T-helper 2 cell treated with Interferon-gamma antibody and Interleukin-4, amounts not matched to agents 5 μg/mL and 100 μg/mL, for 36 hours (primary cell): ENCODE results near the gene MYBBP1A.
A peak's percentile ranks its signal among the peaks of the same experiment; 100 is the strongest.
"Not testable (repeated sequence)": the region's sequence is repeated elsewhere in the genome, so short reads cannot be mapped to it uniquely, and the experiment has no call there.

Experiments used
- DNase-seq: peaks from one replicate; pipeline ENCODE4 v3.0.0; 2021; ENCODE audit warnings: low spot score
- H3K27ac Mint-ChIP-seq: one replicate; pipeline ENCODE4 v1.8.0; 2021; ENCODE audit warnings: mild to moderate bottlenecking, mixed read lengths
- H3K27me3 Mint-ChIP-seq: one replicate; pipeline ENCODE4 v1.8.0; 2021; ENCODE audit warnings: low read depth, mixed read lengths
- H3K36me3 Mint-ChIP-seq: one replicate; pipeline ENCODE4 v1.8.0; 2021; ENCODE audit warnings: low read depth, mixed read lengths
- H3K4me1 Mint-ChIP-seq: one replicate; pipeline ENCODE4 v1.8.0; 2021; ENCODE audit warnings: low read depth, mixed read lengths
- H3K4me3 Mint-ChIP-seq: one replicate; pipeline ENCODE4 v1.8.0; 2022; ENCODE audit warnings: mild to moderate bottlenecking, moderate library complexity, mixed read lengths
- H3K9me3 Mint-ChIP-seq: one replicate; pipeline ENCODE4 v1.8.0; 2021; ENCODE audit warnings: mixed read lengths

The MYBBP1A gene

GRCh38 chr17:4594931-4595684 is 39.9 kb upstream of the MYBBP1A start:
- DNase-seq, result peak; percentile 25
- Mint-ChIP-seq H3K27me3 (peaks cover 6% of the 10 kb centered on the region), H3K36me3 (no peaks in the 10 kb centered on the region), H3K9me3 (no peaks in the 10 kb centered on the region), H3K4me1 (peaks cover 2% of the 10 kb centered on the region), H3K27ac (no peak overlapping the region), H3K4me3 (no peak overlapping the region)

GRCh38 chr17:4594406-4594805 is 39.2 kb upstream of the MYBBP1A start:
- H3K36me3 Mint-ChIP-seq, result no peaks in the 10 kb centered on the region
- no peak overlapping the region for H3K27ac Mint-ChIP-seq
- no peak for DNase-seq
- H3K27me3 Mint-ChIP-seq, result peaks cover 6% of the 10 kb centered on the region
- H3K9me3 Mint-ChIP-seq, result no peaks in the 10 kb centered on the region
- H3K4me1 Mint-ChIP-seq, result peaks cover 2% of the 10 kb centered on the region
- H3K4me3 Mint-ChIP-seq, result no peak overlapping the region

DNA sequence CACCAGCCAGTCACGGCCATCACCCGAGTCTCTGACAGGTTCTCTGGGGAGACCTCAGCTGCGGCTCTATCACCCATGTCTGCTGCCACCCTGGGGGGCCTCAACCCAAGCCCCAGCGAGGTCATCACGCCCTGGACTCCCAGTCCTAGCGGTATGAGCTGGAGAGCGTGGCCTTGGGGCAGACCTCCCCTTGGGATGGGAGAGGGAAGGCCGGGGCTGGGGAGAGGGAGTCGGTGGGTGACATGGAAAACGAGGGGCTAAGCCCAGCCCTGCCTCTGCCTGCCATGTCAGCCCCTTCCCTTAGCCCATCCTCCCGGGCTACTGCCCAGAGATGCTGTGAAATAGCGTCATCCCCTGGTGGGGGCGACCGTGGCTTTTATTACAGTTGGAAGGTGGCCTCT is 37.8 kb upstream of the MYBBP1A start:
- Mint-ChIP-seq H3K4me1 (peaks cover 2% of the 10 kb centered on the region), H3K27me3 (peaks cover 6% of the 10 kb centered on the region), H3K36me3 (no peaks in the 10 kb centered on the region), H3K4me3 (no peak overlapping the region), H3K27ac (no peak overlapping the region), H3K9me3 (no peaks in the 10 kb centered on the region)
- DNase-seq, result no peak

GRCh38 chr17:4592240-4593005 is 37.2 kb upstream of the MYBBP1A start:
- Mint-ChIP-seq H3K36me3 (no peaks in the 10 kb centered on the region), H3K4me1 (peaks cover 2% of the 10 kb centered on the region), H3K27me3 (peaks cover 6% of the 10 kb centered on the region), H3K27ac (no peak overlapping the region), H3K9me3 (no peaks in the 10 kb centered on the region), H3K4me3 (no peak overlapping the region)
- DNase-seq, result no peak

DNA sequence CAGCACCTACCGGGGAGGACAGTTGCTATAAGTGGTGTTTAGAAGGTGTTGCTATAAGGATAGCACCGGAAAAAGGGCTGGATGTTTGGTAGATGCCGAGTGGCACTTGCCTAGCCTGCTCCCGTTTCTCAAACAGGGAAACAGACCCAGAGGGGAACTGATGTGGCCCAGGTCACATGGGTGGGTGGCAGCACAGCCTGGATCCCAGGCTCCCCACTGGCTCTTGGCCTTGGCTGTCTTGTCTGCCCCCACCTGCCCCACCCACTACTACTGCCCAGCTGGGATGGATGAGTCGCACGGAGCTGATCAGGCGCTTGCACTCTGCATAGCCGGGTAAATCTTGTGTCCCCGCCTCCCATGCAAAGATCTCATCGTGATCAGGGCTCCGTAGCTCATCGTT is 36.3 kb upstream of the MYBBP1A start:
- Mint-ChIP-seq H3K27me3 (peaks cover 10% of the 10 kb centered on the region), H3K9me3 (no peaks in the 10 kb centered on the region), H3K27ac (no peak overlapping the region), H3K36me3 (no peaks in the 10 kb centered on the region), H3K4me3 (no peak overlapping the region), H3K4me1 (peaks cover 2% of the 10 kb centered on the region)
- no peak for DNase-seq

DNA sequence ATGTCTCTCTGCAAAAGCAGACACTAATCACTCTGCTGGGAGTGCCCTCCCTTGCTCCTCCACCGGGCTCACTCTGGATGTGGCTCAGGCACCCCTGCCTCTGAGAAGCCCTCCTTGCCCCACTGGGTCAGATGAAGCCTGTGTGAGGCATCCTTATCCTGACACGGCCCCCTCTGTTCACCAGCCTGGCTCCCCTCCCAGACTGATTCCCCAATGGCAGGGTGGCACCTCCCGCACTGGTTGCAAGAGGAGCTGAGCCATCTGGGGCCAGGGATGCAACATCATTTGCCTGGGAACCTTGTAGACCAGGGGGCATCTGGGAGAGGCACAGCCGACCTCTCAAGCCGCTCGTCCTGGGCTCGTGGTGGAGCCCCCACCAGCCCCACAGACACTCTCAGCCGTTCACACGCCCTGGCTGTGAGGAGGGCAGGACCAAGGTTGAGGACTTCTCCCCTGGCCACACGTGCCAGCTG is 35.8 kb upstream of the MYBBP1A start:
- Mint-ChIP-seq H3K4me3 (no peak overlapping the region), H3K27me3 (peaks cover 15% of the 10 kb centered on the region), H3K4me1 (peaks cover 2% of the 10 kb centered on the region), H3K9me3 (no peaks in the 10 kb centered on the region), H3K36me3 (no peaks in the 10 kb centered on the region), H3K27ac (no peak overlapping the region)
- no peak for DNase-seq

GRCh38 chr17:4590042-4590441 is 34.9 kb upstream of the MYBBP1A start:
- not testable (repeated sequence) for H3K4me1 Mint-ChIP-seq, H3K27ac Mint-ChIP-seq, DNase-seq, H3K4me3 Mint-ChIP-seq, H3K36me3 Mint-ChIP-seq, H3K9me3 Mint-ChIP-seq
- peaks cover 23% of the 10 kb centered on the region for H3K27me3 Mint-ChIP-seq

- Mint-ChIP-seq H3K4me1 (no peaks in the 10 kb centered on the region), H3K27ac (no peak overlapping the region), H3K27me3 (peaks cover 25% of the 10 kb centered on the region), H3K36me3 (no peaks in the 10 kb centered on the region), H3K9me3 (no peaks in the 10 kb centered on the region), H3K4me3 (no peak overlapping the region)
- DNase-seq, result no peak
Measured at GRCh38 chr17:4588898-4589625, 33.9 kb upstream of the MYBBP1A start.

DNA sequence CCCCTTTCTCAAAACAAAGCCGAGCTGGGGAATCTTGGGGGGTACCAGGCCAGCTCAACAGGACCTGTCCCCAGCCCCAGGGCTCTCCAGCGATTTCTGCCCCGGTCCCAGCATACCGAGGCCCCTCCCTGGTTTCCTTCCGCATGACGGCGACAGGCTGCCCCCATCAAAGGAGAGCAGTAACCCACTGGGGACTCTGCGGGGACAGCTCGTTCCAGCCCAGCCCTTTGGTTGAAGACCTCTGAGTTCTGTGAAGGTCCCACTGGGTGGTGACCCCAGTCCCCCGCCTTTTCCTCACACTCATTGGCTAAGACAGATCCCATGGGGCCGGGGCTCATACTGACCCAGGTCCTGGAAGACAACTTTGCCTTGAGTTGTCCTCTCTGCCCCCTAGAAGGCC is 33.2 kb upstream of the MYBBP1A start:
- H3K4me3 Mint-ChIP-seq, result no peak overlapping the region
- no peaks in the 10 kb centered on the region for H3K9me3 Mint-ChIP-seq
- peaks cover 31% of the 10 kb centered on the region for H3K27me3 Mint-ChIP-seq
- no peaks in the 10 kb centered on the region for H3K36me3 Mint-ChIP-seq
- no peak for DNase-seq
- peaks cover 2% of the 10 kb centered on the region for H3K4me1 Mint-ChIP-seq
- no peak overlapping the region for H3K27ac Mint-ChIP-seq

GRCh38 chr17:4587803-4588202 is 32.6 kb upstream of the MYBBP1A start:
- H3K9me3 Mint-ChIP-seq, result no peaks in the 10 kb centered on the region

GRCh38 chr17:4587195-4587594 is 32.0 kb upstream of the MYBBP1A start:
- H3K36me3 Mint-ChIP-seq, result no peaks in the 10 kb centered on the region
- peaks cover 41% of the 10 kb centered on the region for H3K27me3 Mint-ChIP-seq
- H3K4me3 Mint-ChIP-seq, result no peak overlapping the region
- DNase-seq, result no peak
- no peak overlapping the region for H3K27ac Mint-ChIP-seq
- H3K9me3 Mint-ChIP-seq, result no peaks in the 10 kb centered on the region
- H3K4me1 Mint-ChIP-seq, result peaks cover 2% of the 10 kb centered on the region

More at GRCh38 chr17:4587803-4588202, 32.6 kb upstream of the MYBBP1A start:
- DNase-seq, result no peak
- peaks cover 2% of the 10 kb centered on the region for H3K4me1 Mint-ChIP-seq
- H3K36me3 Mint-ChIP-seq, result no peaks in the 10 kb centered on the region
- peaks cover 37% of the 10 kb centered on the region for H3K27me3 Mint-ChIP-seq
- no peak overlapping the region for H3K27ac Mint-ChIP-seq
- H3K4me3 Mint-ChIP-seq, result no peak overlapping the region

GRCh38 chr17:4586043-4586442 is 30.9 kb upstream of the MYBBP1A start:
- H3K27me3 Mint-ChIP-seq, result peaks cover 45% of the 10 kb centered on the region
- H3K36me3 Mint-ChIP-seq, result no peaks in the 10 kb centered on the region
- H3K9me3 Mint-ChIP-seq, result no peaks in the 10 kb centered on the region
- H3K4me1 Mint-ChIP-seq, result peaks cover 2% of the 10 kb centered on the region
- DNase-seq, result no peak
- no peak overlapping the region for H3K27ac Mint-ChIP-seq
- H3K4me3 Mint-ChIP-seq, result no peak overlapping the region

DNA sequence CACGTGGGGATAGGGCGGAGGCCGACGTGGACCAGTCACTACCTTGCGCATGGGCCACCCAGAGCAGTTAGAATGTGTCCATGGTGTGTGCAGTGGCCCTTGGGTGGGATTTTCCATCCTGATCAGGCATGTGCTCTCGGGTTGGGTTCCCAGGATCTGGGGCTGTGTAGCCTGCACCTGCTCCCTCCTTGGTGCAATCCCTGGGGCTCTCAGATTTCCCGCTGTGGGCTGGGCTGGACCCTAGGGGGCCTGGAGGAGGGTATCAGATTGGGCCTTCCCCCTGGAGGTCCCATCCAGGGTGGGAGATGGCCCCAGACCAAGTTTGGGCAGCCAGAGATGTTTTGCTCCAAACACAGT is 30.4 kb upstream of the MYBBP1A start:
- H3K27me3 Mint-ChIP-seq, result peaks cover 45% of the 10 kb centered on the region
- H3K4me3 Mint-ChIP-seq, result no peak overlapping the region
- H3K36me3 Mint-ChIP-seq, result no peaks in the 10 kb centered on the region
- no peak overlapping the region for H3K27ac Mint-ChIP-seq
- no peak for DNase-seq
- H3K9me3 Mint-ChIP-seq, result no peaks in the 10 kb centered on the region
- H3K4me1 Mint-ChIP-seq, result peaks cover 2% of the 10 kb centered on the region
